K562 (cell line): ENCODE measurements around the gene TDRD10. TPM values are rescaled to one million over a fixed set of nuclear protein-coding genes. Genes with fewer than 3 reads are reported as not detected.

Experiments used
- CBX3 ChIP-seq, 2 experiments: IDR thresholded peaks; 1 replicate in 1 of 2; 2 replicates in 1 of 2; pipeline ENCODE4 v1.6.1; 2012; ENCODE audit warnings: inconsistent platforms in 2 of 2, low read length in 2 of 2, borderline replicate concordance in 1 of 2, control low read depth in 1 of 2
- HDAC8 ChIP-seq: fragments of 450-650 bp; IDR thresholded peaks from 2 replicates; pipeline ENCODE4 v1.6.1; 2016; ENCODE audit warnings: mild to moderate bottlenecking, missing genetic modification characterization, moderate library complexity, missing compliant biosample characterization
- MAZ ChIP-seq, 2 experiments: fragments of 450-650 bp in 1 of 2; sonication (generic) in 1 of 2; formaldehyde crosslinking; IDR thresholded peaks in 1 of 2; conservative IDR thresholded peaks in 1 of 2; 2 replicates each; pipeline versions ENCODE4 v1.4.0 to v1.5.0; 2020; ENCODE audit warnings: mild to moderate bottlenecking in 1 of 2, missing genetic modification reagents in 1 of 2
- NCOA2 ChIP-seq, 2 experiments: fragments of 450-650 bp; IDR thresholded peaks; 2 replicates each; pipeline ENCODE4 v1.6.1; 2018; ENCODE audit warnings: mild to moderate bottlenecking in 2 of 2, moderate library complexity in 1 of 2; ENCODE audit not compliant: partially characterized antibody in 2 of 2
- POLR2H ChIP-seq: IDR thresholded peaks from 2 replicates; pipeline ENCODE4 v1.6.1; 2016; ENCODE audit warnings: missing genetic modification characterization, low read depth, mild to moderate bottlenecking, control low read depth, missing compliant biosample characterization, moderate library complexity
- PREB ChIP-seq: sonication (generic); formaldehyde crosslinking; IDR thresholded peaks from 2 replicates; pipeline ENCODE4 v1.8.1; 2023; ENCODE audit warnings: mild to moderate bottlenecking, missing genetic modification reagents
- RHOXF2B ChIP-seq: fragments of 250-450 bp; sonication (Bioruptor Pico); conservative IDR thresholded peaks from 2 replicates; pipeline ENCODE4 v1.5.1; 2021
- SOX6 ChIP-seq: fragments of 450-650 bp; IDR thresholded peaks from 2 replicates; pipeline ENCODE4 v1.6.1; 2014; ENCODE audit warnings: mild to moderate bottlenecking
- ZNF318 ChIP-seq, 2 experiments: fragments of 450-650 bp; IDR thresholded peaks; 2 replicates each; pipeline ENCODE4 v1.6.1; 2016; ENCODE audit warnings: mild to moderate bottlenecking in 2 of 2, borderline replicate concordance in 1 of 2, low read depth in 1 of 2, moderate library complexity in 1 of 2
- ZNF324 ChIP-seq: fragments of 250-450 bp; sonication (Bioruptor Pico); IDR thresholded peaks from 2 replicates; pipeline ENCODE4 v1.4.0; 2020; ENCODE audit warnings: mild to moderate bottlenecking
- polyA plus RNA-seq, 8 experiments: library from polyadenylated mRNA; depleted of rRNA in 4 of 8; stranded (reverse) in 5 of 8; unstranded in 3 of 8; fragments of >200 nt; fragmentation: Nextera tagmentation in 2 of 8; fragmentation: Illumina TruSeq in 1 of 8; extraction: Ambion mirVana in 2 of 8; extraction: Trizol in 1 of 8; gene quantifications; 2 replicates each; pipeline versions ENCODE4 v1.2.1 to v1.2.3, GENCODE V29; 2011 to 2014; ENCODE audit warnings: inconsistent platforms in 1 of 8, missing spikeins in 1 of 8
- total RNA-seq, 7 experiments: library from RNA; depleted of rRNA in 6 of 7; stranded (reverse); fragments of >200 nt in 6 of 7; fragmentation: Illumina TruSeq in 2 of 7; extraction: Trizol in 2 of 7; gene quantifications; 2 replicates each; pipeline versions ENCODE4 v1.2.1 to v1.2.3, GENCODE V29; 2011 to 2021; ENCODE audit warnings: low replicate concordance in 1 of 7
- TF ChIP-seq, protein P1 (sequence below): fragments of 450-650 bp; IDR thresholded peaks from 2 replicates; pipeline ENCODE4 v1.6.1; 2017; ENCODE audit warnings: antibody characterized with exemption
- TF ChIP-seq, protein P2 (sequence below): fragments of 250-450 bp; sonication (Bioruptor Pico); IDR thresholded peaks from 2 replicates; pipeline ENCODE4 v1.9.0; 2021; ENCODE audit warnings: mild to moderate bottlenecking, inconsistent platforms

The TDRD10 gene
- total and polyA plus RNA-seq, 9 of the 15 experiments (the other 6 are each of a cell fraction or from before 2014, with no cell fraction given) = not detected

GRCh38 chr1:154558720-154559465, 56.9 kb downstream of the TDRD10 start (continued):
- TF ChIP-seq, protein P1, sequence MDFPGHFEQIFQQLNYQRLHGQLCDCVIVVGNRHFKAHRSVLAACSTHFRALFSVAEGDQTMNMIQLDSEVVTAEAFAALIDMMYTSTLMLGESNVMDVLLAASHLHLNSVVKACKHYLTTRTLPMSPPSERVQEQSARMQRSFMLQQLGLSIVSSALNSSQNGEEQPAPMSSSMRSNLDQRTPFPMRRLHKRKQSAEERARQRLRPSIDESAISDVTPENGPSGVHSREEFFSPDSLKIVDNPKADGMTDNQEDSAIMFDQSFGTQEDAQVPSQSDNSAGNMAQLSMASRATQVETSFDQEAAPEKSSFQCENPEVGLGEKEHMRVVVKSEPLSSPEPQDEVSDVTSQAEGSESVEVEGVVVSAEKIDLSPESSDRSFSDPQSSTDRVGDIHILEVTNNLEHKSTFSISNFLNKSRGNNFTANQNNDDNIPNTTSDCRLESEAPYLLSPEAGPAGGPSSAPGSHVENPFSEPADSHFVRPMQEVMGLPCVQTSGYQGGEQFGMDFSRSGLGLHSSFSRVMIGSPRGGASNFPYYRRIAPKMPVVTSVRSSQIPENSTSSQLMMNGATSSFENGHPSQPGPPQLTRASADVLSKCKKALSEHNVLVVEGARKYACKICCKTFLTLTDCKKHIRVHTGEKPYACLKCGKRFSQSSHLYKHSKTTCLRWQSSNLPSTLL = no peak
- TF ChIP-seq RHOXF2B (CRISPR knock-in tag) = no peak
- no peak for TF ChIP-seq NCOA2 (IDR thresholded peaks at IDR 0.05; ENCODE audit: partially characterized antibody in 2 of 2)
- TF ChIP-seq MAZ (CRISPR knock-in tag; conservative IDR thresholded peaks at IDR 0.05 in 1 of 2, IDR thresholded peaks at IDR 0.05 in 1 of 2) = peak; percentile 15 to 98; a peak in 2 of 4 replicates
- TF ChIP-seq POLR2H (tag) = no peak
- TF ChIP-seq CBX3 (IDR thresholded peaks at IDR 0.05; ENCODE audit: borderline replicate concordance in 1 of 2, low read length in 2 of 2) = peak in 1 of 2 experiments; percentile 88; a peak in 2 of 3 replicates
- TF ChIP-seq HDAC8 (tag) = peak; percentile 85
- no peak for TF ChIP-seq PREB (CRISPR knock-in tag)
- TF ChIP-seq, protein P2, sequence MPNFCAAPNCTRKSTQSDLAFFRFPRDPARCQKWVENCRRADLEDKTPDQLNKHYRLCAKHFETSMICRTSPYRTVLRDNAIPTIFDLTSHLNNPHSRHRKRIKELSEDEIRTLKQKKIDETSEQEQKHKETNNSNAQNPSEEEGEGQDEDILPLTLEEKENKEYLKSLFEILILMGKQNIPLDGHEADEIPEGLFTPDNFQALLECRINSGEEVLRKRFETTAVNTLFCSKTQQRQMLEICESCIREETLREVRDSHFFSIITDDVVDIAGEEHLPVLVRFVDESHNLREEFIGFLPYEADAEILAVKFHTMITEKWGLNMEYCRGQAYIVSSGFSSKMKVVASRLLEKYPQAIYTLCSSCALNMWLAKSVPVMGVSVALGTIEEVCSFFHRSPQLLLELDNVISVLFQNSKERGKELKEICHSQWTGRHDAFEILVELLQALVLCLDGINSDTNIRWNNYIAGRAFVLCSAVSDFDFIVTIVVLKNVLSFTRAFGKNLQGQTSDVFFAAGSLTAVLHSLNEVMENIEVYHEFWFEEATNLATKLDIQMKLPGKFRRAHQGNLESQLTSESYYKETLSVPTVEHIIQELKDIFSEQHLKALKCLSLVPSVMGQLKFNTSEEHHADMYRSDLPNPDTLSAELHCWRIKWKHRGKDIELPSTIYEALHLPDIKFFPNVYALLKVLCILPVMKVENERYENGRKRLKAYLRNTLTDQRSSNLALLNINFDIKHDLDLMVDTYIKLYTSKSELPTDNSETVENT (CRISPR knock-in tag) = peak; percentile 42; the same call in 1 of the 2 replicates
- TF ChIP-seq ZNF318 (IDR thresholded peaks at IDR 0.05; ENCODE audit: borderline replicate concordance in 1 of 2, low read depth in 1 of 2) = no peak
- TF ChIP-seq SOX6 = no peak; the same call in 1 of the 2 replicates
- TF ChIP-seq ZNF324 = no peak
